NCI-H1105 (cell line): Measurements from ENCODE around the gene HBA2.
"Not testable (repeated sequence)": the region's sequence is repeated elsewhere in the genome, so short reads cannot be mapped to it uniquely, and the experiment has no call there.

ENCODE experiments used
- DNase-seq: peaks from one replicate; lab custom pipeline; 2025; lab: John Stamatoyannopoulos, UW

Gene HBA2

GRCh38 chr16:194516-194915 is 21.8 kb downstream of the HBA2 start:
- no peak for DNase-seq

- DNase-seq: no peak
Measured at GRCh38 chr16:200388-200787, 27.7 kb downstream of the HBA2 start.

GRCh38 chr16:203246-203645 is 30.6 kb downstream of the HBA2 start:
- DNase-seq: no peak

GRCh38 chr16:204046-204445 is 31.4 kb downstream of the HBA2 start:
- not testable (repeated sequence) for DNase-seq

GRCh38 chr16:209359-209758 is 36.7 kb downstream of the HBA2 start:
- DNase-seq: not testable (repeated sequence)

GRCh38 chr16:211631-212180 is 39.0 kb downstream of the HBA2 start:
- not testable (repeated sequence) for DNase-seq

GRCh38 chr16:212999-213398 is 40.3 kb downstream of the HBA2 start:
- no peak for DNase-seq

GRCh38 chr16:220021-220420 is 47.3 kb downstream of the HBA2 start:
- no peak for DNase-seq
